Activated naive CD4-positive, alpha-beta T cell treated with anti-CD3 and anti-CD28 coated beads, Interleukin-2, amount 50 U/mL, for 72 hours (primary cell): ENCODE data around the gene NEMP1. TPM values are rescaled to one million over a fixed set of nuclear protein-coding genes. Genes with fewer than 3 reads are reported as not detected.

Experiments used
- ATAC-seq, 2 donors: fragments of 150-1000 bp; cut with Tn5 transposase; 2 replicates each; pipeline ENCODE4 v1.10.0; 2021; ENCODE audit warnings: mild to moderate bottlenecking in 2 of 2, moderate library complexity in 2 of 2
- DNase-seq, 2 donors: peaks; one replicate each; pipeline ENCODE4 v3.0.0; 2021 to 2022; ENCODE audit warnings: low spot score in 2 of 2
- H3K27ac Mint-ChIP-seq, 2 donors: one replicate each; pipeline ENCODE4 v1.8.0; 2022; ENCODE audit warnings: mild to moderate bottlenecking in 2 of 2, mixed read lengths in 2 of 2
- H3K36me3 Mint-ChIP-seq, 2 donors: one replicate each; pipeline ENCODE4 v1.8.0; 2022; ENCODE audit warnings: mixed read lengths in 2 of 2
- H3K9me3 Mint-ChIP-seq, 2 donors: one replicate each; pipeline ENCODE4 v1.8.0; 2022; ENCODE audit warnings: mixed read lengths in 2 of 2
- total RNA-seq, 2 donors: library from RNA; stranded (reverse); gene quantifications; one replicate each; pipeline ENCODE4 v1.2.3, GENCODE V29; 2022

The NEMP1 gene
- total RNA-seq, 2 donors from 2014 or later, result 80.2 to 182 TPM

DNA sequence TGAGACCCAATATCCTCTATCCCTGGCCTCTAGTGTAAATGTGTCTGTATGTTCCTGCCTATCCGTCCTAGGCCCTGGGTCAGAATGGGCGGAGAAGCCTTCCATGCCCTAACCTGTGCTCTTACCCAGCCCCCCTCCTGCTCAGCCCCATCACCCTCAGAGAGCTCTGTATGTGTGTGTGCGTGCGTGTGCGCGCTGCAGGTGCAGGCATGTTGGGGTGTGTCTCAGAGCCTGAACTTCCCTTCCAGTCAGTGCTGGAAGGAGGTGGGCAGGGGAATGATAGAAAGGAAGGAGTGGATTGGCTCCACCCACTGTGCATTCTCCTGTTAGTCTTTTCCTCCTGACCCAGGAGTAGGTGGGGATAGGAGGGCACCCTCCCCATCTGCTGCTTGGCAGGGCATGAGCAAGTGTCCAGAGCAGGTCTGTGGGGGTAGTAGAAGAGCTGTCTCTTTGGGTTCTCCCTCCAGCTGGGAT, 17.5 kb upstream of the NEMP1 start:
- H3K36me3 Mint-ChIP-seq, result peaks cover 18 to 24% of the 10 kb centered on the region in 2 donors
- ATAC-seq (no peak), DNase-seq (no peak)
- H3K9me3 Mint-ChIP-seq, result no peaks in the 10 kb centered on the region
- peak overlapping the region in 1 of 2 donors; percentile 91 for H3K27ac Mint-ChIP-seq

- DNase-seq (no peak), ATAC-seq (no peak)
- no peaks in the 10 kb centered on the region for H3K9me3 Mint-ChIP-seq
- peak overlapping the region; percentile 90 to 91 for H3K27ac Mint-ChIP-seq
- H3K36me3 Mint-ChIP-seq, result peaks cover 23 to 25% of the 10 kb centered on the region in 2 donors
Observed at GRCh38 chr12:57095440-57095839, 16.8 kb upstream of the NEMP1 start.

GRCh38 chr12:57094208-57095160, 15.9 kb upstream of the NEMP1 start:
- DNase-seq (no peak), ATAC-seq (no peak)
- Mint-ChIP-seq H3K9me3 (no peaks in the 10 kb centered on the region), H3K36me3 (peaks cover 20 to 31% of the 10 kb centered on the region in 2 donors), H3K27ac (peak overlapping the region; percentile 90 to 91)

- Mint-ChIP-seq H3K9me3 (no peaks in the 10 kb centered on the region), H3K36me3 (peaks cover 19 to 26% of the 10 kb centered on the region in 2 donors), H3K27ac (peak overlapping the region; percentile 76 to 91)
- ATAC-seq, result peak; percentile 39 to 42
- peak in 1 of 2 donors; percentile 71 for DNase-seq
Observed at GRCh38 chr12:57093415-57094207, 15.0 kb upstream of the NEMP1 start.

- ATAC-seq (no peak), DNase-seq (no peak)
- Mint-ChIP-seq H3K27ac (peak overlapping the region; percentile 76 to 91), H3K36me3 (peaks cover 19 to 26% of the 10 kb centered on the region in 2 donors), H3K9me3 (no peaks in the 10 kb centered on the region)
Observed at GRCh38 chr12:57092876-57093414, 14.4 kb upstream of the NEMP1 start.

- Mint-ChIP-seq H3K9me3 (no peaks in the 10 kb centered on the region), H3K27ac (peak overlapping the region; percentile 58 to 91), H3K36me3 (peaks cover 19 to 26% of the 10 kb centered on the region in 2 donors)
- DNase-seq (no peak), ATAC-seq (no peak)
Observed at GRCh38 chr12:57092529-57092862, 13.9 kb upstream of the NEMP1 start.

DNA sequence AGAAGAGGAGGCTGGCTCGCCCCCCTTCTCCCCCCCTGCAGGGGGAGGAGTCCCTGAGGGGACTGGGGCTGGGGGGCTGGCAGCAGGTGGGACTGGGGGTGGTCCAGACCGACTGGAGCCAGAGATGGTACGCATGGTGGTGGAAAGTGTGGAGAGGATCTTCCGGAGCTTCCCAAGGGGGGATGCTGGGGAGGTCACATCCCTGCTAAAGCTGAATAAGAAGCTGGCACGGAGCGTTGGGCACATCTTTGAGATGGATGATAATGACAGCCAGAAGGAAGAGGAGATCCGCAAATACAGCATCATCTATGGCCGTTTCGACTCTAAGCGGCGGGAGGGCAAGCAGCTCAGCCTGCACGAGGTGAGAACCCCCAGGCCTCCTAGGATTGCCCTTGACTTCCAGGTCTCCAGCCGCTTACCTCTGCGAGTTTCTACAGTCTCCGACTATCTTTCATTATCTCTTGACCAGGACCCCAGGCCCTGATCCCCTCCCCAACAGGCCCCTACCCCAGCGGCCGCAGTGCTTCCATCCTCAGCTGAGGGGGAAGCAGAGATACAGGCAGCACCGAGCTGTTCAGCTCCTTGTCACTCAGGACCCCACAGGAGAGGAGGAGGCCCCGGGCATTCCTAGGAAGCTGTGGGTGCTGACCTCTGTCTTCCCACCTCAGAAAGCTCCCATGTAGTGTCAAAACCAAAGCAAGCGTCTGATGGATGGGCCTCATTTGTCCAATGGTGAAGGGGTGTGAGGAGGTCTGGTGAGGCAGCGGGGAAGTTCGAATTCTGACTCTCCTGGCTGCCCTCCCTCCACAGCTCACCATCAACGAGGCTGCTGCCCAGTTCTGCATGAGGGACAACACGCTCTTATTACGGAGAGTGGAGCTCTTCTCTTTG, 13.3 kb upstream of the NEMP1 start:
- H3K27ac Mint-ChIP-seq, result peak overlapping the region; percentile 58 to 91
- no peaks in the 10 kb centered on the region for H3K9me3 Mint-ChIP-seq
- ATAC-seq, result no peak
- DNase-seq, result no peak
- peaks cover 13 to 27% of the 10 kb centered on the region in 2 donors for H3K36me3 Mint-ChIP-seq

- H3K9me3 Mint-ChIP-seq, result no peaks in the 10 kb centered on the region
- ATAC-seq, result no peak
- H3K27ac Mint-ChIP-seq, result peak overlapping the region; percentile 47 to 91
- DNase-seq, result no peak
- peaks cover 9 to 31% of the 10 kb centered on the region in 2 donors for H3K36me3 Mint-ChIP-seq
Observed at GRCh38 chr12:57090924-57091637, 12.5 kb upstream of the NEMP1 start.

GRCh38 chr12:57090490-57090889, 11.9 kb upstream of the NEMP1 start:
- Mint-ChIP-seq H3K27ac (peak overlapping the region; percentile 47 to 91), H3K36me3 (peaks cover 9 to 37% of the 10 kb centered on the region in 2 donors)
- no peak for DNase-seq

GRCh38 chr12:57089271-57090245, 11.0 kb upstream of the NEMP1 start:
- ATAC-seq, result no peak
- H3K27ac Mint-ChIP-seq, result peak overlapping the region; percentile 81 to 93
- peak in 1 of 2 donors; percentile 77 for DNase-seq
- peaks cover 9 to 43% of the 10 kb centered on the region in 2 donors for H3K36me3 Mint-ChIP-seq
- no peaks in the 10 kb centered on the region for H3K9me3 Mint-ChIP-seq

More at GRCh38 chr12:57090490-57090889, 11.9 kb upstream of the NEMP1 start:
- ATAC-seq, result no peak
- H3K9me3 Mint-ChIP-seq, result no peaks in the 10 kb centered on the region

DNA sequence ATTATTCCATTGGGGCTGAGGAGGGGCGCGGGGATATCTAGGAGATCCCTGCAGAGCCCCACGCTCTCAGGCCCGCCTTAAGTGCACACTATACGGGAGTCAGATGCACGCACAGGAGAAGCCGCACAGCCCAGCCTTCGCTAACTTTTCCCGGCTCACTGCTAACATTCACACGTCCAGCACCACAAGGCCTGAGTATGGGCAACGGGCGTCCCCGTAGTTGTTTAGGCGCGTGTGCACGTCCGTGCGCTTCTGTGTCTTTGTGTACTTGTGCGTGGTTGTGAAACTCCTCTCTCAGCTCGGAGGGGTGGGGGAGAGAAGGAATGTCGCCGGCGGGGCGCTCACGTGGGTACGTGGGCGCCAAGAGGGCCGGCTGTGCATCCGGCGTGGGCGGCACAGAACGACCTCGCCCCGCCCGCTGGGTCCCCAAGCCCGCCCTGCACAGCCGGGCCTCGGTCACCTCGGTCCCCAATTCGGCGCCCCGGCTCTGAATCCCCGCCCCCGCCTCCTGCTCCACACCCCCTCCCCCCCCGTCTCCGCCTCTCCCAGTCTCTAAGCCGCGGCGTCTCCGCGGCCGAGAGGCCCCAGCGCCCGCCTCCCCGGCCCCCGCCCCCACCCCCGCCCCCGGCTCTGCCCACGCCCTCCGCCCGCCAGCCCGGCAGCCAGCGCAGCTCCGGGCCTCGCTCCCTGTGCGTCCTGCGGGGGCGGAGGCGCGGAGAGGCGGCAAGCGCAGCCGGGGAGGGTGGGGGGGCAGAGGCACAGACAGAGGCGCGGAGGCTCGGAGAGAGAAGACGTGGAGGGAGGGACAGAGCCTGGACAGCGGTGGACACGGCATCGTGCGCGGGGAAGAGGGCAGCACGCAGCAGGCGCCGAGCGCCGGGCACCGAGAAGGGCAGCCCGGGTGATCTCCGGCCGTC, 10.0 kb upstream of the NEMP1 start, which contains the start of gene NAB2:
Gene NAB2 (plus strand): TSS at position 761 of the 917 bp plus-strand sequence. CDS start 158 bp downstream, outside the sequence.
- Mint-ChIP-seq H3K9me3 (no peaks in the 10 kb centered on the region), H3K36me3 (peaks cover 9 to 43% of the 10 kb centered on the region in 2 donors), H3K27ac (peak within 1 kb of the TSS; percentile 96)
- ATAC-seq, result peak; percentile 54 to 63
- DNase-seq, result peak; percentile 84 to 90

GRCh38 chr12:57087691-57088353, 9.2 kb upstream of the NEMP1 start:
- peaks cover 9 to 43% of the 10 kb centered on the region in 2 donors for H3K36me3 Mint-ChIP-seq
- DNase-seq, result peak in 1 of 2 donors; percentile 75
- peak; percentile 60 for ATAC-seq
- no peaks in the 10 kb centered on the region for H3K9me3 Mint-ChIP-seq
- H3K27ac Mint-ChIP-seq, result peak overlapping the region; percentile 96
